Measurements from ENCODE around the gene PIP4K2A. TPM values are rescaled to one million over a fixed set of nuclear protein-coding genes. Genes with fewer than 3 reads are reported as not detected.

PIP4K2A gene
- total RNA-seq, 1 donor from 2014 or later: 101 TPM

DNA sequence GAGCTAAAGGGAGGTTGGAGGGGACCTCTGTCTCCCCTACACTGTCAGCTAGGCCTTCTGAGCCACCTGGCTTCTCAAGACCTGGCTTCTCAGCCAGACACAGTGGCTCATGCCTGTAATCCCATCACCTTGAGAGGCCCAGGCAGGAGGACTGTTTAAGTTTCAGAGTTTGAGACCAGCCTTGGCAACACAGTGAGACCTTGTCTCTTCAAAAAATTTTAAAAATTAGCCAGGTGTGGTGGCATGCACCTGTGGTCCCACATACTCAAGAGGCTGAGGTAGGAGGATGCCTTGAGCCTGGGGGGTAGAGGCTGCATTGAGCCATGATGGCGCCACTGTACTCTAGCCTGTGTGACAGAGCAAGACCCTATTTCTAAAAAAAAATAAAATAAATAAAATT is 33.1 kb downstream of the PIP4K2A start:
- Mint-ChIP-seq H3K4me3 (peak overlapping the region; percentile 41), H3K4me1 (peaks cover 82% of the 10 kb centered on the region), H3K27me3 (no peaks in the 10 kb centered on the region), H3K36me3 (ENCODE audit: low read depth) (peaks cover 6% of the 10 kb centered on the region), H3K27ac (peak overlapping the region; percentile 92), H3K9me3 (no peaks in the 10 kb centered on the region)
- no peak for DNase-seq
- intact Hi-C loops (cut with micrococcal nuclease): loop anchor here (1.0 to 10.0 kb wide), 3 partner anchors 8 to 364 kb away; partner anchors contain the start of gene COMMD3

GRCh38 chr10:22679608-22680007 is 34.8 kb downstream of the PIP4K2A start:
- intact Hi-C loops (cut with micrococcal nuclease): loop anchor here (5.0 to 10.0 kb wide), 2 partner anchors 245 to 362 kb away; partner anchors contain the start of gene COMMD3
- peak overlapping the region; percentile 71 for H3K27ac Mint-ChIP-seq
- peaks cover 76% of the 10 kb centered on the region for H3K4me1 Mint-ChIP-seq
- peak; percentile 72 for DNase-seq
- no peaks in the 10 kb centered on the region for H3K9me3 Mint-ChIP-seq
- peak overlapping the region; percentile 55 for H3K4me3 Mint-ChIP-seq
- H3K36me3 Mint-ChIP-seq (ENCODE audit: low read depth): peaks cover 9% of the 10 kb centered on the region
- H3K27me3 Mint-ChIP-seq: no peaks in the 10 kb centered on the region

DNA sequence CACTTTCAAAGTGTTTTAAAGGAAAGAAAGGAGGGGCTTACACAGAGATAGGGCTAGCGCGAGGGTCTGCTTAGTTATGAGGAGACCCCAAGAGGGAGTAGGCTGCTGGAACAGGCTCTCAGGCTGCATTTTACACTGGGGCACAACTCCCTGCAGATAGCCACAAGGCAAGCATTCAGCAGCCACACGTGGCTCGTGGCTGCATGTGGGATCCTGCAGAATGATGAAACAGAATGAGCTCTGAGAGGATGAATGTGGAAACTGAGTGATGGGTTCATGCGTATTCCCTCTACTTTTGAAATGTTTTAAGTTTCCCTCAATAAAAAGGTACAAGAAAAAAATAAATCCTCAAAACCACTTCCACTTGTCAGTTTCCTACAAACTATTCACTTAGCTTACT is 37.0 kb downstream of the PIP4K2A start:
- Mint-ChIP-seq H3K36me3 (ENCODE audit: low read depth) (peaks cover 9% of the 10 kb centered on the region), H3K27me3 (no peaks in the 10 kb centered on the region), H3K9me3 (no peaks in the 10 kb centered on the region), H3K4me1 (peaks cover 69% of the 10 kb centered on the region), H3K27ac (peak overlapping the region; percentile 62), H3K4me3 (peak overlapping the region; percentile 17)
- DNase-seq: no peak
- intact Hi-C loops (cut with micrococcal nuclease): no loop called here

DNA sequence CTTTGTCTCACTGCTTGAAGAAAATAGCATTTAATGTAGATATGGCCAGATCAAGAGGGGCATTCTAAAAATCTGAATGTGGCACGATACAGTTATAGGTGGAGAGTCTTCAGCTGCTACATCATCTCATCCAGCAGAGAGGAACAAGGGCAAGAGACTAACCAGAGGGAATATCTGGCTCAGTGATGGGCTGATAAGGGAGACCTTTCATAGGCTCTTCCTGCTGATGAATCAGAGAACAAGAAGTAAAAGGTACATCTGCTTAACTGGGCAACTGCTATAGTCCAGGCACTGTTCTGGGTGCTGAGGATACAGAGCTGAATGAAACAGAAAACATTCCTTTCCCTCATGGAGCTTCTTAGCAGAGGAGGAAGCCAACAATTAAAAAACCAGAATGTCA is 37.9 kb downstream of the PIP4K2A start:
- Mint-ChIP-seq H3K36me3 (ENCODE audit: low read depth) (peaks cover 9% of the 10 kb centered on the region), H3K9me3 (no peaks in the 10 kb centered on the region), H3K27me3 (no peaks in the 10 kb centered on the region), H3K27ac (peak overlapping the region; percentile 31), H3K4me1 (peaks cover 72% of the 10 kb centered on the region), H3K4me3 (no peak overlapping the region)
- no peak for DNase-seq
- intact Hi-C loops (cut with micrococcal nuclease): no loop called here

- Mint-ChIP-seq H3K9me3 (no peaks in the 10 kb centered on the region), H3K4me1 (peaks cover 66% of the 10 kb centered on the region), H3K27ac (no peak overlapping the region), H3K36me3 (ENCODE audit: low read depth) (peaks cover 9% of the 10 kb centered on the region), H3K4me3 (no peak overlapping the region), H3K27me3 (no peaks in the 10 kb centered on the region)
- no peak for DNase-seq
- intact Hi-C loops (cut with micrococcal nuclease): no loop called here
These were observed 39.8 kb downstream of the PIP4K2A start for GRCh38 chr10:22674573-22674930.

GRCh38 chr10:22673785-22674572 is 40.4 kb downstream of the PIP4K2A start:
- no peak for DNase-seq
- H3K27me3 Mint-ChIP-seq: no peaks in the 10 kb centered on the region
- H3K4me3 Mint-ChIP-seq: no peak overlapping the region
- peaks cover 9% of the 10 kb centered on the region for H3K36me3 Mint-ChIP-seq (ENCODE audit: low read depth)
- no peak overlapping the region for H3K27ac Mint-ChIP-seq
- H3K4me1 Mint-ChIP-seq: peaks cover 66% of the 10 kb centered on the region
- no peaks in the 10 kb centered on the region for H3K9me3 Mint-ChIP-seq
- intact Hi-C loops (cut with micrococcal nuclease): loop anchor here (1.0 kb wide), 1 partner anchor 7 kb away; no protein-coding TSS in a partner anchor

DNA sequence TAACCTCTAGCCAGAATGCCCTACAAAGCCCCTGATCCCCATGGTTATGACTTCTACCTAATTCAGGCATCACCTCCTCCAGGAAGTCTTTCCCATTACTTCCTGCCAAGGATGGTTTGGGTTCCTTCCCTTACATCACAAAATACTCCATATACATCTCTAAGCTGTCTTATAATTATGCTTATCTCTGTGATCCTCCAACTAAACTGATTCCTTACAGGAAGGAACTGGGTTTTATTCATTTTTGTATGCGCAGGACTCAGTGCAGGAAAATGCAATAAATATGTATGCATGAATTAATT is 41.3 kb downstream of the PIP4K2A start:
- DNase-seq: no peak
- H3K27ac Mint-ChIP-seq: no peak overlapping the region
- H3K36me3 Mint-ChIP-seq (ENCODE audit: low read depth): peaks cover 8% of the 10 kb centered on the region
- no peaks in the 10 kb centered on the region for H3K27me3 Mint-ChIP-seq
- intact Hi-C loops (cut with micrococcal nuclease): loop anchor here (1.0 kb wide), 1 partner anchor 8 kb away; no protein-coding TSS in a partner anchor
- peaks cover 68% of the 10 kb centered on the region for H3K4me1 Mint-ChIP-seq
- H3K9me3 Mint-ChIP-seq: no peaks in the 10 kb centered on the region
- no peak overlapping the region for H3K4me3 Mint-ChIP-seq

DNA sequence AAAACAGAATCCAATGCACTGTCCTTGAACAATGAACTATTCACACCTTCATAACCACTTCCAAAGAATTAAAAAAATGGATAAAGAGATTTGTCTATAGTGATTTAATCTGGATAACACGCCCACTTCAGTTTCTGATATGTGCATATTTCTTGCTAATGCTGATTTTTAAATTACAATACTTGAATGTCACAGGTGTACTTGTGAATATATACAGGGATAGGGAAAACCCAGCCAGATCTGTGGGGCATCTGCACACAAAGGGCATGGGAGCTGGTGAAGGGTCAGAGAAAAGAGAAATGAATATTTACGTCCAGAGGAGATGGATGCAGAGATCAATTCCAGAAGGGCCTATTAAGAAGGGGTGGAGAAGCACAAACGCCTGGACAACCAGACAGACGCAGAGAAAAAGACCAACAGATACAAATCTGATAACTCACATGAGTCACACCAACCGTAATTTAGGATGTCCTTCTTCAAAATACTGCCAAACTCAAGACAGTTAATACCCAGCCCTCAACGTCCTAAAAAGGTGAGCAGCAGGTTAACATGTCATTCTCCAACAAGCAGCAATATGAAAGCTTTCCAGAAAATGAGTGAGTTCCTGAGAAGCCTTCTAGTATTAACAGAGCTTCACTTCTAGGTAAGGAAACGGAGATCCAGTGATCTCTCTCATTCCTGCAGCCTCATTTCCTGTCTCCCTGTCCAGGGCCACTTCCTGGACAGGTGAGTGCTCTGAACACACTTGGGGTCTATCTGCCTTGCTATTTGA is 41.9 kb downstream of the PIP4K2A start:
- Mint-ChIP-seq H3K9me3 (no peaks in the 10 kb centered on the region), H3K4me3 (no peak overlapping the region), H3K4me1 (peaks cover 67% of the 10 kb centered on the region)

GRCh38 chr10:22670788-22671187 is 43.6 kb downstream of the PIP4K2A start:
- no peaks in the 10 kb centered on the region for H3K9me3 Mint-ChIP-seq
- H3K27me3 Mint-ChIP-seq: no peaks in the 10 kb centered on the region
- H3K36me3 Mint-ChIP-seq (ENCODE audit: low read depth): no peaks in the 10 kb centered on the region
- H3K27ac Mint-ChIP-seq: no peak overlapping the region
- H3K4me3 Mint-ChIP-seq: no peak overlapping the region
- H3K4me1 Mint-ChIP-seq: peaks cover 58% of the 10 kb centered on the region
- intact Hi-C loops (cut with micrococcal nuclease): no loop called here
- DNase-seq: no peak

More for the DNA sequence above, 41.9 kb downstream of the PIP4K2A start:
- Mint-ChIP-seq H3K27me3 (no peaks in the 10 kb centered on the region), H3K36me3 (ENCODE audit: low read depth) (peaks cover 7% of the 10 kb centered on the region), H3K27ac (no peak overlapping the region)
- intact Hi-C loops (cut with micrococcal nuclease): loop anchor here (1.0 kb wide), 1 partner anchor 9 kb away; no protein-coding TSS in a partner anchor
- DNase-seq: no peak

DNA sequence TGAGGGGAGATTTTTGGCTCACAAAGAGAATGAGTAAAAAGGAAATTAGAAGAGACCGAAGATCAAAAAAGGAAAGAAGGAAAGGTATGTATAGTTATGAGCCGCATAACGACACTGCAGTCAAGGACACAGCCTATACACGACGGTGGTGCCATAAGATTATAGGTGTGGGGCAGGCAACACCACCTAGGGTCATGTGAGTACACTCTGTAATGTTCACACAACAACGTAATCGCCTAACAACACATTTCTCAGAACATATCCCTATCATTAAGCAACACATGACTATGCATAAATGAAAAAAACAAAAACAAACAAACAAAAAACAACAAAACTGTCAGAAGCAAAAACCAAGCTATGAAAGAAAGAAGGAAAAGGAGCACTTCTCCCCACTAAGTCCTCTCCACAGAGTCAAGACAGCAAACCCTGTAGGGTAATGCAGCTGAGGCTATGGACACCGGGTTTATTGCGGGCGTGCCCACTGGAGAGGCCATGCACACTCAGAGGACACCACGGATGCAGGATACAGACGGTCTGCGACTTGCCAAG is 45.1 kb downstream of the PIP4K2A start:
- peak; percentile 71 for DNase-seq

GRCh38 chr10:22667093-22667480 is 47.3 kb downstream of the PIP4K2A start:
- Mint-ChIP-seq H3K4me1 (peaks cover 51% of the 10 kb centered on the region), H3K4me3 (peak overlapping the region; percentile 90), H3K27me3 (no peaks in the 10 kb centered on the region), H3K9me3 (no peaks in the 10 kb centered on the region), H3K36me3 (ENCODE audit: low read depth) (peaks cover under 1% of the 10 kb centered on the region), H3K27ac (peak overlapping the region; percentile 94)
- no peak for DNase-seq
- intact Hi-C loops (cut with micrococcal nuclease): loop anchor here (5.0 kb wide), 1 partner anchor 55 kb away; no protein-coding TSS in a partner anchor

More for the DNA sequence above, 45.1 kb downstream of the PIP4K2A start:
- intact Hi-C loops (cut with micrococcal nuclease): loop anchor here (1.0 to 5.0 kb wide), 3 partner anchors 13 to 57 kb away; no protein-coding TSS in a partner anchor
- Mint-ChIP-seq H3K4me1 (peaks cover 59% of the 10 kb centered on the region), H3K9me3 (no peaks in the 10 kb centered on the region), H3K27me3 (no peaks in the 10 kb centered on the region), H3K36me3 (ENCODE audit: low read depth) (no peaks in the 10 kb centered on the region), H3K27ac (peak overlapping the region; percentile 82), H3K4me3 (peak overlapping the region; percentile 63)

GRCh38 chr10:22666287-22667092 is 47.9 kb downstream of the PIP4K2A start:
- intact Hi-C loops (cut with micrococcal nuclease): loop anchor here (1.0 to 5.0 kb wide), 3 partner anchors 8 to 54 kb away; no protein-coding TSS in a partner anchor
- Mint-ChIP-seq H3K27ac (peak overlapping the region; percentile 94), H3K4me3 (peak overlapping the region; percentile 90), H3K36me3 (ENCODE audit: low read depth) (peaks cover 6% of the 10 kb centered on the region), H3K9me3 (no peaks in the 10 kb centered on the region), H3K27me3 (no peaks in the 10 kb centered on the region), H3K4me1 (peaks cover 52% of the 10 kb centered on the region)
- peak; percentile 90 for DNase-seq

- intact Hi-C loops (cut with micrococcal nuclease): loop anchor here (5.0 kb wide), 1 partner anchor 53 kb away; no protein-coding TSS in a partner anchor
- Mint-ChIP-seq H3K27ac (no peak overlapping the region), H3K27me3 (no peaks in the 10 kb centered on the region), H3K9me3 (no peaks in the 10 kb centered on the region), H3K36me3 (ENCODE audit: low read depth) (peaks cover 7% of the 10 kb centered on the region), H3K4me1 (peaks cover 52% of the 10 kb centered on the region), H3K4me3 (no peak overlapping the region)
- peak; percentile 55 for DNase-seq
These were observed 49.0 kb downstream of the PIP4K2A start for GRCh38 chr10:22665329-22665728.

Data from activated CD4-positive, alpha-beta T cell treated with anti-CD3 and anti-CD28 coated beads, Interleukin-2, amount 10 ng/mL, durations not matched to agents 24 days and 14 days (primary cell).